ENCODE results near the gene PTPRN2.

Gene PTPRN2

DNA sequence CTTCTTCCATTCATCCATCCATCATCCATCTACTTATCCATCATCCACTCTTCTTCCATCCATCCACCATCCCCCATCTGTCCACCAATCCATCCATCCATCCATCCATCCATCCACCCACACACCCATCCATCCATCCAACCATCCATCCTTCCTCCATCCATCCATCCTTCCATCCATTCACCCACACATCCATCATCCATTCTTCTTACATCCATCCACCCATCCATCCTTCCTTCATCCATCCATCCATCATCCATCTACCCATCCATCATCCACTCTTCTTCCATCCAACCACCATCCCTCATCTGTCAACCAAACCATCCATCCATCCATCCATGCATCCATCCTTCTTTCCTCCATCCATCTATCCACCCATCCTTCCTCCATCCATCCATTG lies 821.5 kb downstream of the PTPRN2 start:
- no peak for DNase-seq

DNA sequence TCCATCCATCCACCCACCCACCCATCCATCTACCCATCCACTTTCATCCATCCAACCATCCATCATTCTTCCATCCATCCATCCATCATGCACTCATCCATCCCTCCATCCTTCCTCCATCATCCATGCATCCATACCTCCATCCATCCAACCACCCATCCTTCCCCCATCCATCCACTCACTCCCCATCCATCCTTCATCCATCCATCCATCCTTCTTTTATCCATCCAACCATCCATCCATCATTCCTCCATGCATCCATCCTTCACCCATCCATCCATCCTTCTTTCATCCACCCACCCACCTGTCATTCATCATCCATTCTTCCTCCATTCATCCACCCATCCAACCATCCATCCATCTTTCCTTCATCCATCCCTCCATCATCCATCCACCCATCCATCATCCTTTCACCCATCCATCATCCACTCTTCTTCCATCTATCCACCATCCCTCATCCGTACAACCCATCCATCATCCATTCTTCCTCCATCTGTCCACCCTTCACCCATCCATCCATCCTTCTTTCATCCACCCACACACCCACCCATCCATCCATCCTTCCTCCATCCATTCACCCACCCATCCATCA lies 822.6 kb downstream of the PTPRN2 start:
- DNase-seq: no peak

DNA sequence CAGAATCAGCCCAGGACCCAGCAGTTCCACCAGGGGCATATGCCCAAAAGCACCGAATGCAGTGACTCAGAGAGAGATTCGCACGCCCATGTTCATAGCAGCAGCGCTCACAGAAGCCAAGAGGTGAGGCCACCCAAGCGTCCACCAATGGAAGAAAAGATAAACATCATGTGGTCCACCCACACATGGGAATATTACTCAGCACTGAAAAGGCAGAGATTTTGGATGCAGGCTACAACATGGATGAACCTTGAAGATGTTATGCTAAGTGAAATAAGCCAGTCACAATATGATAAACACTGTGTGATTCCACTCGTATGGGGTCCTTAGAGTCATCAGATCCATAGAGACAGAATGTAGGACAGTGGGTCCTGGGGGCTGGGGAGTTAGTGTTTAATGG lies 823.4 kb downstream of the PTPRN2 start:
- no peak for DNase-seq

DNA sequence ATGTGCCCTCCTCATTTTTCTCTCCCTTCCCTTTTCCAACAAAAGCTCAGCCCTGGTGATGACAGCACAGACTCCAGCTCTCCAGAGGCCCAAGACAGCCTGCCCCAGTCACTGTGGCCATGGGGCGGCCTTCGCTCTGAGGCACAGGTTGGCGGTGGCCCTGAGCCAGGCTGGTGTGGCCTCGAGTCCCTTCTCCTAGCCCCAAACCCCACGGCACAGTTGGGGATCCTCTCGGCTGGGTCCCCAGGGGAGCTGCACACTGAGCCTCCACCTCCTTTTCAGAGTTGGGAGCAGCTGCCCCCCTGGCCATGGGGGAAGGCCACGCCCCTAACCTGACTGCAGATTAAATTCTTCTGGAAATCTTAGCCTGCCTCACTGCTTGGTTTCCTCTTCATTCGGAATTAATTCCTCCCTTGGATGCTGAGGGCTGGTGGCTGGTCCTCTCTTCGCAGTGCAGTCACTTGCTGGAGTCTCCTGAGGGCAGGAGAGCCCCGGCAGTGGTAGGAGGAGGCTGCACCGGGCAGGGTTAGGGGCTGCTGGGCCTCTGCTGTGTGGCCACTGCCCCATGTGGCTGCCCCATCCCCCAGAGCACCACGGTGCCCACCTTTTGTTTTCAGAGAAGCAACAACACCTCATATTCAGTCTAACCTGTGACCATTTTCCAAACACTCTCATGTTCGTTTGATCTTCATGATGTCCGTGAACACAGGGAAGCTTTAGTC lies 824.2 kb downstream of the PTPRN2 start:
- DNase-seq: no peak

DNA sequence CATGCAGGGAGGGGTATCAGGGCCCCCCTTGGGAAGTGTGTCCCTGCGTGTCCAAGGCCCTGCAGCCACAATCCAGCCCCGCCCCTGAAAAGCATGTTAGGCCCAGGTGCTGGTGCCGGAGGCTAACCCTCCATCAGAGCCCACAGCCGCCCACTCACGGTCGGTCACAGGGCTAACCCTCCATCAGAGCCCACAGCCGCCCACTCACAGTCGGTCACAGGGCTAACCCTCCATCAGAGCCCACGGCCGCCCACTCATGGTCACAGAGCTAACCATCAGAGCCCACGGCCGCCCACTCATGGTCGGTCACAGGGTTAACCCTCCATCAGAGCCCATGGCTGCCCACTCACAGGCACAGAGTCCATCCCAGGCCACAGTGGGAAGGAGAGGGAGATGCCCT lies 824.8 kb downstream of the PTPRN2 start:
- DNase-seq: no peak

DNA sequence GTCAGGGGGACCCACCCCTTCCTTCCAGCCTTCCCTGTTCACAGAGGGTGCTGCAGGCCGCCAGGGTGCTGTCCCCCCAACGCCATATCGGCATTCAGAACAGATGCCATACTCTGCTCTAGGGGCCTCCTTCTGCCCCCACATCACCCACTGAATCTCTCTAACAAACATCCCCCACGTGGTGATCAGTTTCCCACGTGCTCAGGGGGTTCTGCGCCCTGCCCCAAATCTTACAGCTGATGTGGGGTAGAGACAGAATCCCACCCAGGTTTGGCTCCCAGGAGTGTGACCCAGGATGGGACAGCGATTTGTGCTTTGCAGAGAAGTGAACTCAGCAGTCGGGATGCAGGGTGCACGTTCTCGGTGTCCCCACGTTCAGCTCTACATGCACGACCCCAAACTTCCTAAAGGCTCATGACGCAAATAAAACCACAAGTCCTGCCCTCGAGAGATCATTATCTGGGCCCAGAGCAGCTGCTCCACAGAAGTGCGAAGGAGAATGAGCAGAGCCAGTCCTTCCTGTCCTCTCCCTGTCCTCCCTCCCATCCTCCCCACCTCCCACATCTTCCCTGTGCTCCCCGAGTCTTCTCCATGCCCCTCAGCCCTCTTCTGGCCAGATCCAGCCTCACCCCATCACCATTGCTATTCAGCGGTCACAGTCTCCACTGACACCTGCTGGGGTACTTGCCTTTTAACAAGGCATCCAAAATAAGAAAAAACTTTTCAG lies 827.5 kb downstream of the PTPRN2 start:
- no peak for DNase-seq

DNA sequence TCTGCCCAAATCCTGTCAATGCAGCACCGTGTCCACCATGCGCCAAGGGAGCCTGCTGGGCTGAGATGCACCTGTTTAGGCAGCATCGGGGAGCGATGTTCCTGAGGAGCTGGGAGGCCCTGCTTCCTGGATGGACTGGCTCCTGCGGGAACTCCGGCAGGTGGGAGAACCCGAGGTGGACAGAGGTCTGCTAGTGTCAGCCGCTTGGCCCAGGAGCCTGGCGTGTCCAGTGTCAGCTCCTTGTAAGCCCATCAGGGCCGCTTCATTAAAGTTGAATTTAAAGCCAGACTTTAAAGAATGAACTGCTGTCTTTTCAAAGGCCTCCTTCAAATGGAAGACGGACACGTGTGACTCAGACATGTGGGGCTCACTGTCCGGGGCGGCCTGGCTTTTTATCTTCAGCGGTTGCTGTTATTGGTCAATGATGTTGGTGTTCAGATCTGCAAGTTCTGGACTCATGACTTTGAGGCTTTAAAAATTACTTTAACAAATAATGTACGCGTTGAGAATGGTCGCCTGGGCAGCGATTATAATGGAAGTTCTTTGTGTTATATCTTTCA lies 828.3 kb downstream of the PTPRN2 start:
- DNase-seq: no peak

DNA sequence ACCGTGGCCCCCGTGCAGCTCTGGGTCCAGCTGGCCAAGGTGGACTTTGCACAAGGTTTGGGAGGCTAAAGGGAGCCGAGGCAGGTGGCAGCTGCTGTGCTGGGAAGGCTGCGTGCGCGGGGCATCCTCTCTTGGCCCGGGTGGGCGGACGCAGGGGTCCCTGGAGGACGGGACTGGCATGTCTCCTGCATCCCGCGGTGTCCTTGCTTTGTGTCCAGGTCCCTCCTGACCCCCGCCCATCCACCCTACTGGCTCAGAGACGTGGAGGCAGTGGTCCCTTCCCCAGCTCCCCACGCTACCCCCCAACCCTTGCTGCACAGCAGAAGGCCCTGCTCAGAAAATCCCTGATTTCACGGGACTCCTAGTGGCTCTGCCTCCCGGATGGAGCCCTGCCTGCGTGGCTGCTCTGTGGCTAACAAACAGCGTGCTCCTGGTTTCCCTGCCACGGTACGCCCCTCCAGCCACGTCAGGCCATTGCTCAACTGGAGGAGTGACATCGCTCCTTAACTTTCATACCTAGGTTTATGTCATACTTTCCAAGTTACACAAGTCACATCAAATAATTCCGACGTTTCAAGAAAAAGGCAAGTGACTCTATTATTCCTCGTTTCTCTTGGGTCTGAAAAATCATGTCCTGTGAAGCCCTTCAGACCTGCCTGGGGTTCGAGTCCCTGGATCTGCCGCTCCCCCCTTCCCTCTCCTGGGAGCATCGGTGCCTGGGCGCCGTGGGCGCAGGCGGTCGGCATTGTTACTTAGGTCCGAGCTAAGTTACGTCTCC lies 829.0 kb downstream of the PTPRN2 start:
- DNase-seq: no peak

DNA sequence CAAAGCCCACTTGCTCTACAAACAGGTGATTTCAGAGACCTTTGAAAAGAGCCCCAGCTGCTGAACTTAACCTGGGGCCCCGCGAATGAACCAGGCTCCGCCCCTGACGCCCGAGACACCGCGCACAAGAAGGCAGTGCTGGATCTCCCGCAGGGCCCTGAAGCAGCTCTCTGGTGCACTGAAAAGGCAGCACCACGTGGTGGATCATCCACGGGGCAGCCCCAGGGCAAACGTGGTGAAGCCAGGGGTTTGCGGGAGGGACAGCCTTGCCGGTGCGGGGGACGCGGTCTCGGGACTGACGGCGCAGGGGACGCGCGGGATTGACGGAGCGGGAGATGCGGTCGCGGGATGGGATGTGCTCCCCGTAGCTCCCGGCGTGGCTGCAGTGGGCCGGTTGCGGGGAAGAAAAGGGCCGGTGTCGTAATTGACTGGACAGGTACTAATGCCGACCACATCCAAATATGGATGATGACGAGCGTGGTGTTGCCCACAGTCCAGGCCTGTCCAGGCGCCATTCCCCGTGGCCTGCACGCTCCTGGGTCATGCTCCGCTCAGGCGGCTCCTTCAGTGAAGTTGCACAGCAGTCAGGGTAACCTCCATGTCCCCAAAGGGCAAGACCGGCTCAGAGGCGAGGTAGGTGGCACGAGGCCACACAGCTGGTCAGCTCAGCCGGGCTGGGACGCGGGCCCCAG lies 829.7 kb downstream of the PTPRN2 start:
- DNase-seq: no peak

DNA sequence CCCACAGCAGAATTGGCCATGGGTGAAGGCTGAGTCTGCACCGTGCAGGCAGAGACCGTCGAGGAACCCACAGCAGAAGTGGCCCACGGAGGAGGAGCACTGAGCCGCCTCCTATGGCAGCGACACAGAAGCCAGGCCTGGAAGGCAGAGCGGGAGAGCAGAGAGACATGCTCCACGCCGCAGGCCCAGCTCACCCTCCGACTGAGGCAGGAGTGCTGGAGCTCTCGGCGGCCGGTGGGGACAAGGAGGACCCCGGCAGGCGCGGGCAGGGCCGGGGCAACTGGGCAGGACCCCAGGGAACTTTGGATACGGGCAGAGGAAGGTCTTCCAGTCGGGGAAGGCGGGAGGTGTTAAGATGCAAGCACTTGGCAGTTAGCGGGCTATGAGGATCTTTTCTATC lies 830.4 kb downstream of the PTPRN2 start:
- no peak for DNase-seq

DNA sequence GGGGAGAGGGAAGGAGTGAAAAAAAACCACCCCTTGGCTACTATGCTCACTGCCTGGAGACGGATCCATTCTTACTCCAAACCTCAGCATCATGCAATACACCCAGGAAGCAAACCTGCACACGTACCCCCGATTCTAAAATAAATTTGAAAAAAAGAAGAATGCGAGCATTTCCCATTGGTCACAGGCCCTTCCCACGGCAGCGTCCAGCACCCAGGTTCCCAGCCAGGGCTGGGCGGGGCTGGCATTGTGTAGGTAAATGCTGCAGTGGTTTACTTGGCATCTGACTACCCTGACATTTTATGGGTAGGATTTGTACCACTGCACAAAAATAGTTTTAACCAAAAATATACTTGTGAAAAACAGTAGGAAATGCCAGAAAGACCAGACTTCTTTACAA lies 831.9 kb downstream of the PTPRN2 start:
- no peak for DNase-seq

DNA sequence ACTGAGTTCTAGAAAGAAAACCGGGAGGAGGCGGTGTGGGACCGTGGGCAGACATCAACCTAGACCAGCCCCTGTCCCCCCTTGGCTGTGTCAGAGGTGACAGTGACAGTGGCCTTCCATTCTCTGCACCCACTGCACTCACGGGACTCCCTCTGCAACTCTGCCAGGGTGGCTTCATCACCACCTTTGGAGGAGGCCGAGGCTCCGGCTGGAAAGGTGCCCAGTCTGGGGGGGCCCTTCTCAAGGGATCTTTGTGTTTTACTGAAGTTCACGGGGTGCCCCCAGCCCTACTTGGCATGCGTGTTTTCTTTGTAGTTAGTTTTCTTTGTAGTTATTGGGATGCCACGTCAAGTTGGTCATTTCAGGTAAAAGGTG lies 833.2 kb downstream of the PTPRN2 start:
- DNase-seq: no peak

DNA sequence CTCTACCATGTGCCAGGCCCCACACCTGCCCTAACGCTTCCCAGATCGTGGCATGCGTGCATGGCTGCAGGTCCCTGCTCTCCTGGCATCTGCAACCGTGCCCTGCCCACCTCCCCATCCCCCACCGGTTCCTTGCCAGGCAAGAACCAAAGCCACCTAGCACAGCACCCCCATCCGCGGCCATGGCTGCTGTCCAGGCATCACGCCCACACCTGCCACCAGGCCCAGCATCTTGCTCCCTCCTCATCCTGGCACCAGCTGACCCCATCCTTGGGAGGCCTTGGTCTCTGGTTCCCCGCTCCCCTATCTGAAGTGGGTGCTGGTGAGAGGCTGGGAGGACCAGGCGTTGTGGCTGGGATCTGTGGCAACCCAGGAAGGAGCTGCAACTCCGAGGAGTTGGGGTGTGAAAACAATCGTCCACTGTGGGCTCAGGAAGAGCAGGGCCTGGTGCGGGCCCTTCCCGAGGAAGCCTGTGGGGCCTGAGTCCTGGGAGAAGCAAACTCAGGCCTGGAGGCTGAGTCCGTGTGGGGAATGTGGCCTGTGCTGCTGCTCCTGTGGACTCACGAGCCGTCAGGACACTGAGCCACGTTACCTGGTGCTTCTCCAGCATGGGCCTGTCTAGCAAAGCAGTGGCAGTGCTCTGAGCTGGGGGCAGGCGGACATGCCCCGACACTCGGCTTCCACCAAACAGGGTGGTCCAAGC lies 833.8 kb downstream of the PTPRN2 start:
- no peak for DNase-seq

DNA sequence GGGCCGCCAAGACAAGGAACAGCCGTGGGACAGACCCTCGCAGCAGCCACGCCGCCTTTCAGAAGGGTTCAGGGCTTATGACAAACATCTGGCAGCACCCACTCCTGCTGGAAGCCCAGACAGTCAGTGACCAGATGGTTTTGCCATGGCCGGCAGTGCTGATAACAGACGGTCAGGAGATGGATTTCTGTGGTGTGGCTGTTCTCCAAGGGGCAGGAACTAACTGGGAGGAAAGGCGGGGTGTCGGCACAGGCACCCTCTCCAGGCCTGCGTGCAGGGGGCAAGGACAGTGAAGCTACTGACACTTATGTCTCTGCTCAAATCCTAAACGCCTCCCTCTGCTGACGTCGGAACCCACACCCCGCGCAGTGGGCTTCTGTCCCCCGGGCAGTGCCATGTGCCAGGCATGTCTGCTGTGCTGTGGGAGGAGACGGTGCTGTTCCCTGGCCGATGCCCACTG lies 834.8 kb downstream of the PTPRN2 start:
- no peak for DNase-seq

DNA sequence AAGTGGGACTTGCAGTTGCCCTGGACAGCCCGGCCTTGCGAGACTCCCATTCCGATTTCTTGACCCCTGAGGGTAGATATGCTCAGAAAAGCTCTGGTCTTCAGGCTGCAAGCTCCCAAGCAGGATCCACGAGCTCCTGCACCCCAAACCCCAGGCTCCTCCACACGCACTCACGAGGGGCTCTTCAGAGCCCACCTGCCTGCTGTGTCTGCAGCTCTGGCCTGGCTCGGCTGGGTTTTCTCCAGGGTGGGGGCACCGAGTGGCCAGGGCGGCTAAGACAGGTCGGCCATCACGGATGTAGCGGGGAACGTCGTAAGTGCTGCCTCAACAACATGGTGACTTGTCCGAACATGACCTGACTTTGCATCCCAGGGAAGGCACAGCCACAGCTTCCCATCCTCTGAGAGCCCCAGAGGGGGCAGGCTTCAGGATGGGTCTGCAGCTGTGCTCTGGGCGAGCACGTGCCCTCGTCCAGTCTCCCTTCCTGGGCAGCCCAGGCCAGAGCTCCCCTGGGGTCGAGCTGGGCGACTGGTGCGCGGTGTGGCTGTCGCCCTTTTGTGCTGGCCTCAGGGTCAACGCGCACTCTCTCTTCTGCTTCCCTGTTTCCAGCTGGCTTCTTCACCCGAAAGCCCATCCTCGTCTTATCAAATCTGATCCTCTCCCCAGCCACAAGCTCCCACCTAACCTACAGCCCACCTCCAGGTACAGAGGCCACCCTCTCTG lies 835.5 kb downstream of the PTPRN2 start:
- DNase-seq: no peak

DNA sequence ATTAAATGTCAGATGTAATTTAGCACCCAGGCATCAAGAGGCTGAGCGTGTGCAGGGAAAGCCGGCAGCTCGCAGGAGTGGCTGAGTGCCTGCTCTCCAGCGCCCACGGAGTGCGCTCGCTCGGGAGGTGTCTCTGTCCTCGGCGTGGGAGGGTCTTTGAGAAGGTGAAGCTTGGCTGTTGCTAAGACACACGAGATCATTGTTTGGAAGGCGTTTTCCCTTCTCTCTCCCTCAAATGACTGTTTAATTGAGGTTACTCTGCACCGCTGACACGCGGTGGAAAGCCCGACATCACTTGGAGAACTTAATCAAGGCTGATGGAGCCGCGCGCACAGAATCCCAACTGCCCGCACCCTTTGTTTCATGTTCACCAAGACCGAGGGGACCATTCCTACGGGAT lies 836.2 kb downstream of the PTPRN2 start:
- no peak for DNase-seq

DNA sequence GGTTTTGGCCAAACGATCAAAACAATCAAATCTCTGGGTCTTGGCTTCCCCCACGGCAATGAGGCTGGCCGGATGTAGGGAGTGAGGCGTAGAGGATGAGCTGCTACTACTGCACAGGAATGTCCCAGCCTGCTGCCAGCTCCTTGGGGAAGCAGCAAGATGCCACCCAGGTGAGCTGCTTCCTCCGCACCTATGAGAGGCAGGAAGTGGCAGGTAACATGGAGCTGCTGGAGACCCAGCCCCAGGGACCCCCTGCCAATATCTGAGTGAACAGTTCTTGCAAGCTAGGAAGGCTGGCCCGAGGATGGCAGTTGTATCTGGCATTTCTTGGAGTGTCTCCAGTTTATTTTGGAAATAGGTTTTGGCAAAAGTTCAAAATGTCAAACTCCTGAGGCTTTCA lies 837.3 kb downstream of the PTPRN2 start:
- no peak for DNase-seq

DNA sequence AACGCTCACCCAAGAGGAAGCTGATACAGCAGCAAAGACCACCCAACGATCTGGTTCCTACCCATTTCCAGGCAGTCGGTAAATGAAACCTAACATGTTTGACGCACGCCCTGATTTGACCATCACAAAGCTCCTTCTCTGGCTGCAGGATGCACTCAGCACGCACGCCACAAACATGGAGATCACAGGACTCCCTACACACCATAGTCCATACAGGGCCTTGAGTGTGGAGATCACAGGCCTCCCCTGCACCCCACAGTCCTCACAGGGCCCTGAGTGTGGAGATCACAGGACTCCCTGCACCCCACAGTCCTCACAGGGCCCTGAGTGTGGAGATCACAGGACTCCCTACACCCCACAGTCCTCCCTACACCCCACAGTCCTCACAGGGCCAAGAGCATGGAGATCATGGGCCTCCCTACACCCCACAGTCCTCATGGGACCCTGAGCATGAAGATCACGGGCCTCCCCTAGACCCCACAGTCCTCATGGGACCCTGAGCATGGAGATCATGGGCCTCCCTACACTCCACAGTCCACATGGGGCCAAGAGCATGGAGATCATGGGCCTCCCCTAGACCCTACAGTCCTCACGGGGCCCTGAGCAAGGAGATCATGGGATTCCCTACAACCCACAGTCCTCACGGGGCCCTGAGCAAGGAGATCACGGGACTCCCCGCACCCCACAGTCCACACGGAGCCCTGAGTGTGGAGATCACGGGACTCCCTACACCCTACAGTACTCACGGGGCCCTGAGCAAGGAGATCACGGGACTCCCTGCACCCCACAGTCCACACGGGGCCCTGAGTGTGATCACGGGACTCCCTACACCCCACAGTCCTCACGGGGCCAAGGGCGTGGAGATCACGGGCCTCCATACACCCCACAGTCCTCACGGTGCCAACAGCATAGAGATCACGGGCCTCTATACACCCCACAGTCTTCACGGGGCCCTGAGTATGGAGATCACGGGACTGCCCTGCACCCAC lies 841.6 kb downstream of the PTPRN2 start:
- DNase-seq: no peak

DNA sequence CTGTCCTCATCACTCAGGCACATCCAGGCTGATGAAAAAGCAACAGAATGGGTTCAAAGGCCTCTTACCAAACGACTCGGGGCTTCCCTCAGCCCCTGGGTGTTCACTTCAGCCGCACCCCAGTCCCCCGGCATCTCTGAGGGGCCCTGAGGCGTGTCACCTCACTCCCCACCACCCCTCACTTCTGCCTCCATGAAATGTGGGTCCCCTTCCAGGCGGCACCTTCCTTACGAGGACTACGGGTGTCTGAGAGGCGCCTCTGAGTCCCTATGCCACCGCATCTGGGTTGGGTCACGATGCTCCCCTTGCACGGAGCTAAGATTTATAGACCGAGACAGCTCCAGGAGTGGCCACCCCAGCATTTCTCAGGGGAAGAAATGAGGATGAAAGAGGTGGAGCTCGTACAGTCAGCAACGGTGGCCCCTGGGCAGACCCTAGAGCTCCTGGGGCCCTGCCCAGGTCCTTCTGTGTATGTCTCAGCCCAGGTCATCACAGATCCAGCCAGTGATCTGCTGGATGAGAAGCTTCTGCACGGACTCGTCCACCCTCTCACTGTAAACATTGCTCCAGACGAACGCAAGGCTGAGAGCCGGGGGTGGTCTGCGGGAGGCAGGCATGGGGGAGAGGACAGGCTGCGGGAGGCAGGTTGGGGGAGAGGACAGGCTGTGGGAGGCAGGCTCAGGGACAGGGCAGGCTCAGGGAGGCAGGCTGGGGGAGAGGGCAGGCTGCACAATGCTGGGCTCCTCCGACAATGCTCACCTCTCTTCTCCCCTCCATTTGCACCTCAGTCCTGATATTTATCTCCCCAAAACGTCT lies 842.6 kb downstream of the PTPRN2 start:
- no peak for DNase-seq

Measured in NCI-H2171 (cell line).